ENCODE results near the gene IP6K2. TPM values are rescaled to one million over a fixed set of nuclear protein-coding genes. Genes with fewer than 3 reads are reported as not detected.

Gene IP6K2
- total and polyA plus RNA-seq, 2 of the 8 experiments (the other 6 are each of a cell fraction or from before 2014, with no cell fraction given), result 95.8 to 144 TPM

DNA sequence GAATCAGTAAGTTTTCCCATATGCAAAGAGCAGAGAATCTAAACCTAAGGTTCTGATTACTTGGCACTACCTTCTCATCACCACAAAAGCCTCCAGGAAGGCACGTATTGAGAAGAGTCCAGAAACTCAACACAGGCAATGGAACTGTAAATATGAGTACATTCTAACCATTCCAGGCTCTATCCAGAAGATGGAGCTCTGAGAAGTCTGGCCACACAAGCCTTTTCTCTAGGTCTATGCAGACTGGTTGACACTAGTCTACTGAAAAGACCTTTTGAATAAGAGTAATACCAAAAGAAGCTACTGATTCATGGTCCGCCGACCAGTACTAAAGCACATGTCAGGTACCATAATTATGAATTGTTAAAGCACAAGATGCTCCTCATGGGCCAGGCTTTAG, 19.1 kb downstream of the IP6K2 start (continued):
- no peak for TF ChIP-seq RBBP5 (IDR thresholded peaks at IDR 0.05; ENCODE audit: borderline replicate concordance, low read depth, low read length)
- no peak for TF ChIP-seq FOSL1 (IDR thresholded peaks at IDR 0.05; ENCODE audit: insufficient read depth, low read depth, low read length)
- no peak for TF ChIP-seq HDAC6 (IDR thresholded peaks at IDR 0.05; ENCODE audit: low read depth, low read length)
- TF ChIP-seq NRF1 (IDR thresholded peaks at IDR 0.05; ENCODE audit: low read depth, low read length), result no peak
- TF ChIP-seq, protein P1, sequence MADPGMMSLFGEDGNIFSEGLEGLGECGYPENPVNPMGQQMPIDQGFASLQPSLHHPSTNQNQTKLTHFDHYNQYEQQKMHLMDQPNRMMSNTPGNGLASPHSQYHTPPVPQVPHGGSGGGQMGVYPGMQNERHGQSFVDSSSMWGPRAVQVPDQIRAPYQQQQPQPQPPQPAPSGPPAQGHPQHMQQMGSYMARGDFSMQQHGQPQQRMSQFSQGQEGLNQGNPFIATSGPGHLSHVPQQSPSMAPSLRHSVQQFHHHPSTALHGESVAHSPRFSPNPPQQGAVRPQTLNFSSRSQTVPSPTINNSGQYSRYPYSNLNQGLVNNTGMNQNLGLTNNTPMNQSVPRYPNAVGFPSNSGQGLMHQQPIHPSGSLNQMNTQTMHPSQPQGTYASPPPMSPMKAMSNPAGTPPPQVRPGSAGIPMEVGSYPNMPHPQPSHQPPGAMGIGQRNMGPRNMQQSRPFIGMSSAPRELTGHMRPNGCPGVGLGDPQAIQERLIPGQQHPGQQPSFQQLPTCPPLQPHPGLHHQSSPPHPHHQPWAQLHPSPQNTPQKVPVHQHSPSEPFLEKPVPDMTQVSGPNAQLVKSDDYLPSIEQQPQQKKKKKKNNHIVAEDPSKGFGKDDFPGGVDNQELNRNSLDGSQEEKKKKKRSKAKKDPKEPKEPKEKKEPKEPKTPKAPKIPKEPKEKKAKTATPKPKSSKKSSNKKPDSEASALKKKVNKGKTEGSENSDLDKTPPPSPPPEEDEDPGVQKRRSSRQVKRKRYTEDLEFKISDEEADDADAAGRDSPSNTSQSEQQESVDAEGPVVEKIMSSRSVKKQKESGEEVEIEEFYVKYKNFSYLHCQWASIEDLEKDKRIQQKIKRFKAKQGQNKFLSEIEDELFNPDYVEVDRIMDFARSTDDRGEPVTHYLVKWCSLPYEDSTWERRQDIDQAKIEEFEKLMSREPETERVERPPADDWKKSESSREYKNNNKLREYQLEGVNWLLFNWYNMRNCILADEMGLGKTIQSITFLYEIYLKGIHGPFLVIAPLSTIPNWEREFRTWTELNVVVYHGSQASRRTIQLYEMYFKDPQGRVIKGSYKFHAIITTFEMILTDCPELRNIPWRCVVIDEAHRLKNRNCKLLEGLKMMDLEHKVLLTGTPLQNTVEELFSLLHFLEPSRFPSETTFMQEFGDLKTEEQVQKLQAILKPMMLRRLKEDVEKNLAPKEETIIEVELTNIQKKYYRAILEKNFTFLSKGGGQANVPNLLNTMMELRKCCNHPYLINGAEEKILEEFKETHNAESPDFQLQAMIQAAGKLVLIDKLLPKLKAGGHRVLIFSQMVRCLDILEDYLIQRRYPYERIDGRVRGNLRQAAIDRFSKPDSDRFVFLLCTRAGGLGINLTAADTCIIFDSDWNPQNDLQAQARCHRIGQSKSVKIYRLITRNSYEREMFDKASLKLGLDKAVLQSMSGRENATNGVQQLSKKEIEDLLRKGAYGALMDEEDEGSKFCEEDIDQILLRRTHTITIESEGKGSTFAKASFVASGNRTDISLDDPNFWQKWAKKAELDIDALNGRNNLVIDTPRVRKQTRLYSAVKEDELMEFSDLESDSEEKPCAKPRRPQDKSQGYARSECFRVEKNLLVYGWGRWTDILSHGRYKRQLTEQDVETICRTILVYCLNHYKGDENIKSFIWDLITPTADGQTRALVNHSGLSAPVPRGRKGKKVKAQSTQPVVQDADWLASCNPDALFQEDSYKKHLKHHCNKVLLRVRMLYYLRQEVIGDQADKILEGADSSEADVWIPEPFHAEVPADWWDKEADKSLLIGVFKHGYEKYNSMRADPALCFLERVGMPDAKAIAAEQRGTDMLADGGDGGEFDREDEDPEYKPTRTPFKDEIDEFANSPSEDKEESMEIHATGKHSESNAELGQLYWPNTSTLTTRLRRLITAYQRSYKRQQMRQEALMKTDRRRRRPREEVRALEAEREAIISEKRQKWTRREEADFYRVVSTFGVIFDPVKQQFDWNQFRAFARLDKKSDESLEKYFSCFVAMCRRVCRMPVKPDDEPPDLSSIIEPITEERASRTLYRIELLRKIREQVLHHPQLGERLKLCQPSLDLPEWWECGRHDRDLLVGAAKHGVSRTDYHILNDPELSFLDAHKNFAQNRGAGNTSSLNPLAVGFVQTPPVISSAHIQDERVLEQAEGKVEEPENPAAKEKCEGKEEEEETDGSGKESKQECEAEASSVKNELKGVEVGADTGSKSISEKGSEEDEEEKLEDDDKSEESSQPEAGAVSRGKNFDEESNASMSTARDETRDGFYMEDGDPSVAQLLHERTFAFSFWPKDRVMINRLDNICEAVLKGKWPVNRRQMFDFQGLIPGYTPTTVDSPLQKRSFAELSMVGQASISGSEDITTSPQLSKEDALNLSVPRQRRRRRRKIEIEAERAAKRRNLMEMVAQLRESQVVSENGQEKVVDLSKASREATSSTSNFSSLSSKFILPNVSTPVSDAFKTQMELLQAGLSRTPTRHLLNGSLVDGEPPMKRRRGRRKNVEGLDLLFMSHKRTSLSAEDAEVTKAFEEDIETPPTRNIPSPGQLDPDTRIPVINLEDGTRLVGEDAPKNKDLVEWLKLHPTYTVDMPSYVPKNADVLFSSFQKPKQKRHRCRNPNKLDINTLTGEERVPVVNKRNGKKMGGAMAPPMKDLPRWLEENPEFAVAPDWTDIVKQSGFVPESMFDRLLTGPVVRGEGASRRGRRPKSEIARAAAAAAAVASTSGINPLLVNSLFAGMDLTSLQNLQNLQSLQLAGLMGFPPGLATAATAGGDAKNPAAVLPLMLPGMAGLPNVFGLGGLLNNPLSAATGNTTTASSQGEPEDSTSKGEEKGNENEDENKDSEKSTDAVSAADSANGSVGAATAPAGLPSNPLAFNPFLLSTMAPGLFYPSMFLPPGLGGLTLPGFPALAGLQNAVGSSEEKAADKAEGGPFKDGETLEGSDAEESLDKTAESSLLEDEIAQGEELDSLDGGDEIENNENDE (IDR thresholded peaks at IDR 0.05; ENCODE audit: insufficient replicate concordance, low read length), result no peak
- no peak for TF ChIP-seq CTBP2 (IDR thresholded peaks at IDR 0.05; ENCODE audit: borderline replicate concordance, insufficient read depth, insufficient read length, low read length)
- TF ChIP-seq RXRA (IDR thresholded peaks at IDR 0.05; ENCODE audit: insufficient read depth, low read depth, low read length), result no peak
- no peak for TF ChIP-seq MAFK (IDR thresholded peaks at IDR 0.05; ENCODE audit: low read depth, low read length)
